HT-29 (cell line): ENCODE results near the gene NMRK1. TPM values are rescaled to one million over a fixed set of nuclear protein-coding genes. Genes with fewer than 3 reads are reported as not detected.

Experiments
- DNase-seq: peaks from one replicate; pipeline ENCODE4 v3.0.0-alpha.2; 2015; ENCODE audit warnings: low spot score
- total RNA-seq: library from RNA; depleted of rRNA; stranded (reverse); fragments of >200 nt; shearing (Covaris generic); gene quantifications from 2 replicates; pipeline ENCODE4 v1.2.3, GENCODE V29; 2014

Gene NMRK1
- total RNA-seq, 1 experiment from 2014 or later = 5.1 TPM

GRCh38 chr9:75102177-75102790 is 14.3 kb upstream of the NMRK1 start:
- no peak for DNase-seq

DNA sequence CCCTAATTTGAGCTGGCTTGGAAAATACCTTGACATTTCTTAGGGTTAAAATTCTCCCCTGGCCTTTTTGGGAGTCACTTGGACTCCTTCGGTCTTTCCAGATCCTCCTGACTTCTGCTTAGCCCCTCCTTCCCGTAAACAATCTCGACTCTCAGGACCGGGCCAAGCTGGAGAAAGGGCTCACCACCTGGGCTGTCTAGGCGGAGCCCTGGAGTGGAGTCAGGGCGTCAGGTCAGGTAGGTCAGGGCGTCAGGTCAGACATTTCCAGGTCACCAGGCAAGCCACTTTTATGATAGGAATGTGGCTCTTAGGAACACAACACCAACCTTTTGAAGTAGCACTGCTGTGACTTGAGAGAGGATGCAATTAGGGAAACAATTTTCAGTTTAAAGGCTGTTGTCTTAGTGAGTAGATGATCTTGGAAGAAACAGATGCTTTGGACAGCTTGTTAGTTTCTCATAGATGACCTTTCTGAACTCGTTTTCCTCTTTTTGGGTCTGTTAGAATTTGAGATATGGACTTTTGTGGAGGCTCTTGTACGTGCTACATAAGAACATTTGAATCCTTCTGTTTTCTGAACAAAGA is 13.1 kb upstream of the NMRK1 start:
- no peak for DNase-seq

- no peak for DNase-seq
These were observed 8.8 kb upstream of the NMRK1 start for GRCh38 chr9:75096796-75097195.

- DNase-seq = no peak
These were observed 4.8 kb upstream of the NMRK1 start for GRCh38 chr9:75092766-75093165.

- no peak for DNase-seq
These were observed 2.6 kb upstream of the NMRK1 start for GRCh38 chr9:75090579-75090978.

- DNase-seq = no peak
These were observed 1.4 kb upstream of the NMRK1 start for GRCh38 chr9:75089373-75089766.

GRCh38 chr9:75088646-75089372 is 854 bp upstream of the NMRK1 start:
- DNase-seq = peak; percentile 79

- peak; percentile 75 for DNase-seq
These were observed 599 bp downstream of the NMRK1 start for GRCh38 chr9:75087289-75087823.

DNA sequence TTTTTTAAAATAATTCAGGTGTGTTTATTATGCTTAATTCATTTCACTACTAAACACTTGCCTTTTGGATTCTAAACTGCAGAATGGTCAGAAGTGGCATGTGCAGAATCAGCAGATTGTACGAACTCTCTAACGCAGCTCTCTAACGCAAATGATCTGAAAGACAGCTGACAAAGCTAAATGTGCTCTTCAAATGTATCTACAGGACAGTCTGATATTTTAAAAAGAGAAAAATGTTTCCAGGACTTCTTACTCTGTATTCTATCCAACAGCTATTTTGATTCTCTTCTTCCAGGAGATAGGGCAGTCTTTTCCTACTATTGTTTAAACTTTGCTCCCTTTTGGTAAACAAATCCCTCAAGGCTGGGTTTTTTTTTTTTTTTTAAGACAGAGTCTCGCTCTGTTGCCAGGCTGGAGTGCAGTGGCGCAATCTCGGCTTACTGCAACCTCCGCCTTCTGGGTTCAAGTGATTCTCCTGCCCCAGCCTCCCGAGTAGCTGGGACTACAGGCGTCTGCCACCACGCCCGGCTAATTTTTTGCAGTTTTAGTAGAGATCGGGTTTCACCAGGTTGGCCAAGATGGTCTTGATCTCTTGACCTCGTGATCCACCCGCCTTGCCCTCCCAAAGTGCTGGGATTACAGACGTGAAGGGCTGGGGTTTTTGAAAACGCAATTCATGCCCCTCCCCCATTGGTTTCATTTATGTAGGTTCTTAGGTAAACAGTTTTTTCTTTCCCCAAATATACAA is 1.2 kb downstream of the NMRK1 start:
- DNase-seq = peak; percentile 20

DNA sequence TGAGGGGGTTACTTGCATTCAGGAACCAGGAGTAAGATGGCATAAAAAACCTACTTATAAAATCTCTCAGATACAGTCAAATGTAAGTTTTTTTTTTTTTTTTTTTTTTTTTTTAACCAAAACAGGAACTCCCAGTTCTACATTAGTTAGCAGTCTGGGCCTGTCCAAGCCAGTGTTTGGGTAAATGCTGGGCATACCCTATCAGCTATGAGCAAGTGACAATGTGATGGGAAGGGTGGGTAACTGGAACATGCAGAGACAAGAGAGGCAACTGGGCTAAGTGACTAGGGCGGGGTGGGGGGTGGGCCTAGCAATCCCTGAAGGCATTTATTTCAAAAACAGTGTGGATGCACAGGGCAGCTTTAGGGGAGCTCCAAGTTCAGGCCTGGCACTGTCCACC is 2.3 kb downstream of the NMRK1 start:
- no peak for DNase-seq

DNA sequence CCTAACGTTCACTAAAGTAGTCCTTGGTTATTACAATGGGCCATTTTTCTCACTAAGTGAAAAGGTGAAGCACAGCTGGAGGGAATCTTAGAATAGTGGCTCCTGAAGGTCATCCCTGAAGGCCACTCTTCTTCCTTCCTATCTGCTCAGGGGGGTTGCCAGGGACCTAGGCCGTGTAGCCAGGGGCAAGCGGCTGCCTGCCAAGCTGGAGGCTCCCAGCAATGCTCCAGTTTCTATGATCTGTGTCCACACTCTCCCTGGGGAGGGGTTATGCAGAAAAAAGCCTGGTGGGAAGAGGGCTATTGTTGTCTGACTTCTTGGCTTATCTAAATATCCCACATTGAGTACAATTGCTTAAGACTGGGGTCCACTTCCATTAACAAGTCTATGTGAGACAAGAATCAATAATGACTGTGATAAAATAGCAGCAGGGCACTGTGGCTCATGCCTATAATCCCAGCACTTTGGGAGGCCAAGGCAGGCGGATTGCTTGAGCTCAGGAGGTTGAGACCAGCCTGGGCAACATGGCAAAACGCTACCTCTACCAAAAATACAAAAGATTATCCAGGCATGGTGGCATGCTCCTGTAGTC is 3.8 kb downstream of the NMRK1 start:
- no peak for DNase-seq

DNA sequence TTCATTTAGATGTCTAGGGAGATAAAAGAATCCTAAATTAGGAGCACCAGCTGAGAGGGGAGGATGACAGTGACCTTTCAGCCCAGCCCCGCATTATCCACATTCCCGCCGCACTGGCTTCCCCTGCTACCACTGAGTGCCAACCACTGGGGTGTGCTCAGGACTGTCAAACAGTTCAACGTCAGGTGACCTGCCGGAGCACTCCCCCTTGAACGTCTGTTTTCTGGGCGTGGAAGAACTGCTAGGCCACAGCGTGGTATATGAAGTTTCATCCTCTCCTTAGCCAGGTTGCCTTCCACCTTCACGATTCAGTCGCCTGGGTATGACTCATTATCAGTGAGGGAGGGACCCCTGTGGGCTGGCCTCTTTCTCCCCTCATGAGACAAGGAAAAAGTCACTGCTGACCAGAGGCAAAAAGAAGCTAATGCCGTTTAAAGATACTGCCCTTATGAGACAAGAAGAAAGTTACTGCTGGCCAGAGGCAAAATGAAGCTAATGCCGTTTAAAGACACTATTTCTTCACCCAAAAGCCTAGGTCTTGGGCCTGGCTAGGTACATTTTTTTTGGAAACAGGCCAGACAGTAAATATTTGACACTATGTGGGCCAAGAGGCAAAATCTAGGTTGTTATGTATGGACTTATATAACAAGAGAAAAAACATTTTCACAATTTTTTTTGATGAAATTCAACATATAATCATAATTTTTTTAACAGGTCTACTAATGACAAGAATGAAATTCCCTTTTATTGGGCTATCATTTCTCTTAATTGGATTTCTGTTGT is 4.6 kb downstream of the NMRK1 start:
- peak; percentile 73 for DNase-seq

- DNase-seq = no peak
These were observed 6.3 kb downstream of the NMRK1 start for GRCh38 chr9:75081632-75082031.

GRCh38 chr9:75072895-75073294 is 15.1 kb downstream of the NMRK1 start:
- no peak for DNase-seq

GRCh38 chr9:75071530-75072122 is 16.3 kb downstream of the NMRK1 start:
- peak; percentile 94 for DNase-seq

DNA sequence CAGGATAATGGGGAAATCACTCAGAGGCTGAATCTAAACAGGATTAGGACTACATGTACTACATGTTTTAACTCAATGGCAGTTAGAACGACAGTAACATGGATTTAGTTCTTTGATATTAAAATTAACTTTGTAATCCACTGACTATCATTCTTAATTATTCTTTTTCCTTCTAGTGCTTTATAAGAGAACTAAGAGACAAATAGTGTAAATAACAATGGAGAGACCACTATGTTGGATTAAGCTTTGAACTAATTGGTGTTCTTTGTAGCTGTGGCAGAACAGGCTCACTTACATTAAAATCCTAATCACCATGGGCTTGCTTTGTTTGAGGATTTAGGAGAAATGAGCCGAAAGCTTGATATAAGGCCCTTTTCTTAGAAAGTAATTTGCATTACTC is 18.8 kb downstream of the NMRK1 start:
- DNase-seq = no peak

DNA sequence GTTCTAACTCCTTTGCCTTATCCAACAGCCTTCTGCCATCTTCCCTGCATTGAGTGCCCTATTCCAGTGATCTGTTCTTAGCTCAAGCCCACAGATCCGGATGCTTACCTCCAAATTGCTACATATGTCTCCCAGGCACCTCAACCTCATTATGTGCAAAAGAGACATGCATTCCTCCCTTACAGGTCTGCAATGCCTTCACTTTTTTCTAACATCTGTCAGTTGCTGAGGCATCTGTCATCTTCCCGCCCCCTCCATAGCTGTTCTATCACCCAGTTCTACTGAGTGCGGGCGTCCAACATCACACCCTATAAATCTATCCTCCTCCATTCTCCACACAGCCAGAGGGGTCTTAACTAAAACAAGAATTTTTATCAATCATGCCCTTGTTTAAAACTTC is 20.1 kb downstream of the NMRK1 start:
- no peak for DNase-seq

GRCh38 chr9:75065510-75065909 is 22.4 kb downstream of the NMRK1 start:
- DNase-seq = no peak

DNA sequence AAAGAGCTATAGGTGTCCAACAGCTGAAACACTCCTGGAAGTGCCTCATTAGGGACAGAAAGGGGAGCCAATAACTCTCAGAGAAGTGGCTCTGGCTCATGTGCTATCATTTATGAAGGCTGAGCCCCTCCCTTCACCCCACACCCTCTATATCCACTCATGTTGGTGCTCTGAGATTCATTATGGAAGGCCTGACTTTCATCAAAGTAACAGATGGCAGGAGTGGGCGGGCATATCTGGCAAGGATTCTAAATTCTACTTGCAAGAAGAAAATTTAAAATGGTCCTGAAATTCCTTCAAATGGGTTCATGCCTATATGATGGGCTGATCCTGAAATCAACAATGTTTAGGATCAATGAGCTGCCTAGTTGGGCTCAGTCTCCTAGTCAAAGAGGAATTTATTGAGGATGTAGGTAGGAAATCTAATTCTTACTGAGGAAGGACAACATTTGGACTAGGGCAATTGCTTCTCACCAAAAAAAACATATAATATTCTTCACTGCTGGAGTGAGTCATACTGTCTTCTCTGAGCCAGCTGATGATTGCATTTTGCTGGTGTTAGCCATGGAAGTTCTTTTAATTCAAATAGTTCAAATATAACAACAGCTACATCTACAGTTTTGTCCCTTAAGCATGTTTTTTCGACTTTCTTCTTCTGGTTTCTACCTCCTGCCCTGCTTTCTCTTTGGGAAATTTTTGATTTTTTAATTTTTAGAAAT is 23.5 kb downstream of the NMRK1 start:
- DNase-seq = no peak
